Stimulated activated CD4-positive, alpha-beta T cell treated with anti-CD3 and anti-CD28 coated beads, Interleukin-1b, Interleukin-23, amount 100 ng/mL, for 24 hours (primary cell): ENCODE results near the gene PTPRG.

Experiments used
- DNase-seq, 4 experiments: peaks; one replicate each; pipeline ENCODE4 v3.0.0-alpha.2; 2020; ENCODE audit warnings: low read depth in 4 of 4, low spot score in 1 of 4

PTPRG gene

DNA sequence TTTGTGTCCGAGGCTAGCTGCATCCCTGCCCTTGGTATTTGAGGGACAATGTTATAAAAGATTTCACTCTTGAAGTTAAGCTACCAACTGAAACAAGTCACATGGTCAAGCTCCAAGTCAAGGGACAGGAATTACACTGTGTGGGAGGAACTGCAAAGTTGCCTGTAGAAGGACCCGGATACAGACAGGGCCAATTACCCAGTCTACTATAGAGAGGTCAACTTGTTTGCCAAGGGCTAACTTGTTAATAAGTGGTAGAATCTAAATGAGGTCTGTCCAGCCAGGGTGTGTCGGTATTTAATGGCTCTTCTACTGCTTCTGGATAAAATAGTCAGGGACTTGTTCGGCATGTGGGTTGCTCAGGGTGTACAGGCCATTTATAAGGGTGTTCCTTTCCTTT lies 55.7 kb downstream of the PTPRG start:
- DNase-seq = no peak

- DNase-seq = no peak
These were observed 56.3 kb downstream of the PTPRG start for GRCh38 chr3:61617651-61618050.

GRCh38 chr3:61618231-61618630 lies 56.9 kb downstream of the PTPRG start:
- no peak for DNase-seq

GRCh38 chr3:61618871-61619270 lies 57.5 kb downstream of the PTPRG start:
- DNase-seq = no peak

DNA sequence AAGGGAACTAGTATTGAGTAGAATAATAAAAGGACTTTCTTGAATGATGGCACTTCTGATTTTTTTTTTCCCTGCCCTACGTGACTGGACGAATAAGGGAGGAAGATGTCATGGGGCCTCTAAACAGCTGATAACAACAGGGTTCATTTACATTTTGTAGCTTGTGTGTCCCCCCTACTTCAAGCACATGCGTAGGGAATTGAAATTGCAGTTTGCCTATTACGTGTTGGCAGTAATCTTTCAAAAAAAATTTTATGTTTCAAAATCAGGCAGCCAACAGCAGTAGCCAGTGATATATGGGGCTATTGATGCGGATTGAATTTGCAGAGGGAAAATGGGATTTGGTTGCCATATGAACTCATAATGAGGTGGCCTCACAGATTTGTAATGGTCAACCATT lies 58.7 kb downstream of the PTPRG start:
- DNase-seq = no peak

GRCh38 chr3:61624300-61624699 lies 62.9 kb downstream of the PTPRG start:
- no peak for DNase-seq

DNA sequence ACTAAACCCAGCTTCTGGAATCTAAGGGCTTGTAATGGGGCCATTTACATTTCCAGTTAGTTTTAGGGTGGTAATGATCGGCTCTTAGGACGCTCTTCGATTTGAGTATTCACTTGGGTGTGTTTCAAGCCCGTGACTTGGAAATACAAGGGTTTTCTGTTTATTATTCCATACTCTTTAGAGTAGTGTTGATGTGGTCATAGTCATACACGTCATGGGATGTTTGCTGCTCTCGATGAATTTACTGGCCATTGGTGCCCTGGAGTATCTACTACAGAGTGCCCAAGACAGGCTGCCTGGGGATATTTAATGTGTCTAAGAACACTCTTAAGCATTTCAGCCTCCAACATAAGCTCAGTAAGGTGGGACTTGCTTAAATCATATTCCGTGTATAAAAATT lies 64.1 kb downstream of the PTPRG start:
- DNase-seq = no peak

DNA sequence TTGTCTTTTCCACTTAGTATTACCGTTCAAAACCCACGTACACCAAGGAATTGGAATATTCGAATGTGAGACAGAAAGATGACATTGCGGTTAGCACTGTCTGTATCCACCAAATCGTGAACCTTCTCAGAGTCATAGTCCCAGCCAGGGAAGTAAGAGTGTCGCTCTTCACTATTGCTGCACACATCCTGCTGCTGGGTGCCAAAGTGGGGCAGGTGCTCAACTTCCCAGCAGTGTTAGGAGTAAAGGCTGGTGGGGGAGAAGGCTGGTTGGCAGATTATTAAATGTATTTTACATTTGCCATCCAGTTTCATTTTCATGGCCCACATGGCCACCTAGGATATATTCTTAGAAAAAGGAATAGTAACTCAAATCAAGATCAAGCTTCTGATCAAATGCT lies 65.1 kb downstream of the PTPRG start:
- no peak for DNase-seq

GRCh38 chr3:61627768-61628185 lies 66.4 kb downstream of the PTPRG start:
- no peak for DNase-seq

- DNase-seq = no peak
These were observed 67.3 kb downstream of the PTPRG start for GRCh38 chr3:61628636-61629035.

DNA sequence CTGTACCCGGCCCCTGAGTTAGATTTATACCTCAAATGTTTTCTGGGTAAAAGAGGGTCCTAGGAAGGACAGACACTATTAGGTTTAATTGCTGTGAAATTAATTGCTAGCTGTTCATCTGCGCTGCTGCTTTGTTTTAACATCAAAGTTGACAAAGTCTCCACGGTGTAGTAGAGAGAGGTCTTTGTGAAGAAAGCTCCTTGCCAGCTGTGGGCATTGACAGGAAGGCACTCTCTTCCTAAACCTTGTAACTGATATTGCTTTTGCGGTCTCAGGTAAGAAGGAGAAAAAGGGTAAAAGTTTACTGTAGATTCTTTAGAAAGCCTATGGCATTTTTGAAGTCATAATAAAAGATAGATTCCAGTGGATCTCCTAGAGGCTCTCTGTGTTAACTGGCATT lies 68.1 kb downstream of the PTPRG start:
- DNase-seq = no peak

DNA sequence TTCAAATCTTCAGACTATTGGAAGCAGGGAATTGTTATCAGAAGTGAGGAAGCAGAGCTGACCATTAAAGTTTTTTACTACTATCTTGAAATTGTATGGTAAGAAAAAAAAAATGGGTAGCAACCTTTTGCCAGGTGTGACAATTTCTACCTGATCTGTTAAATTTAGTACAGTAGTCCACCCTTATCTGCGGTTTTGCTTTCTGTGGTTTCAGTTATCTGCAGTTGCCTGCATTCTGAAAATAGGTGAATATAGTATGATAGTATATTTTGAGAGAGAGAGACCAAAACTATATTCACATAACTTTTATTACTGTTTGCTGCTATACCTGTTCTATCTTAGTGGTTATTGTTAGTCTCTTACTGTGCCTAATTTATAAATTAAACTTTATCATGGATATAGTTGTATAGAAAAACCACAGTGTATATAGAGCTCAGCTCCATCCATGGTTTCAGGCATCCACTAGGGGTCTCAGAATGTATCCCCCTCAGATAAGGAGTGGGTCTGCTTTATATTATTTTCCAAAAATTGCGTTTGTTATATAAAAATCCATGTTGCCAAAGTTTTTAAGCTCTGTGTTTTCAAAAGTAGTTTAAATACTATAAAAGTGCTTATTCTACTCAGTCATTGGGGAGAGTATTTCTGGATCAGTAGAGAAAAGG lies 69.9 kb downstream of the PTPRG start:
- DNase-seq = no peak

DNA sequence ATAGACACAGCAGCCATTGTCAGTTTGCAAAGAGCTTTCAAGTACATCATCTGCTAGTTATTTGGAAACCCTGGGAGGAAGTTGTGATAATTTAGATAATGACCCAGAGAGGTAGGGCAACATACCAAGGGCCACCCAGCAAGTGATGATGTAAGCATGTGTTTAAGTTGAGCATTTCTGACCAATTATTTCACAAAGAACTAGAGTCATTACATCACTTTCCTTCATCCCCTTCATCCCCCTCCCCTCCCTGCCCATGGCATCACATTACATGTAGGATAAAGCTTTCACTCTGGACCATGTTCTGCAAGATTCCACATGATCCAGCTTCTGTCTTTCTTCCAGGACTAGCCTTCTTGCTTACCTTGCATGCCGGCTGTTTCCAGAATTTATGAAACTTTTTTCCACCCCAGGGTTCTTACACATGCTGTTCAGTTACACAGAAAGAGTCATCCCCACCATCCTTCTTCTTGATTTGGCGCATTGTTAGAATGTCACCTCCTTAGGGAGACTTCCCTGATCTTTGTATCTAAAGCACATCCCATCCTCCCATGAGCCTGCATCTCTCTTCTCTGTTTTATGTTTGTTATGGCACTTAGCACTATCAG lies 71.3 kb downstream of the PTPRG start:
- no peak for DNase-seq

- DNase-seq = no peak
These were observed 73.3 kb downstream of the PTPRG start for GRCh38 chr3:61634678-61635077.

DNA sequence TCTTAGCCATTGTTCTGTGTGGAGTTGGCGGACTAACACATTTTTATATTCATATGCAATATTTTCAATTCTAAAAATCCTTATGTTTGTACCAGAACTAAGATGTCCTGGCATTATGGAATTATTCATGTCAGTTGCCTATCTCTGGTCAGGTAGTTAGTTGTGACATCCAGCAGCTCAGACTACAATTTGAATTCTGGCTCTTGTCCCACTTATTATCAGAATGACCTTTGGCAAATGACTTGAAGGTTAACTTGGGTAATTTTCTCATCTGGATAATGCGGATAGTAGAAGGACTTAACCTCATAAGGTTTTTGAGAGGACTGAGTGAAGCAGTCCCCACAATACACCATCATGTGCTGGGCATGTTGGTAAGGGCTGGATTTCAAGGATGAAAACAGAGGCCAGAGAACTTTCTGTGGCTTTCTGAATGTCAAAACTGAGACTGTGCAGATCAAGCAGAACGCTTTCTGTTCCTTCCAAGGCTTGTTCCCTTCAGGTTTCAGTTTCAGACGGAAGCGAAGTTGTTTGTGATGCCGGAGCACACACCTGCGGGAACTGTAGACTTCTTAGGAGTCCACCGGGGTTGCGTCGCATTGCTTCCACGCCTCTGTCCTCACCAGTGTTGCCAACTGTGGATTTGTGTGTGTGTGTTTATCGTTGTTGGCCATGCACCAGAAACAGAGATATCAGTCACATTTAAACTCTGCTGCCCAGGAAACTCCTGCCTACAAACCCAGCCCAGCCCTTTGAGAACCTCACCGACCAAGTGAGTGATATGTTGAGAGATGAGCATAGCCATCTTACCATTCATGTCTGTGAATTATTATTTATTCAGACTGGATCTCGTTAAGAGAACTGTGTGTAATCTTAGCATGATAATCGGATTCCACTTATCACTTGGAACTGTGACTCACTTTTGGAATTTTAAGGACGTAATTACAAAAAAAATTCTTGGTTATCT lies 76.0 kb downstream of the PTPRG start:
- DNase-seq = no peak

DNA sequence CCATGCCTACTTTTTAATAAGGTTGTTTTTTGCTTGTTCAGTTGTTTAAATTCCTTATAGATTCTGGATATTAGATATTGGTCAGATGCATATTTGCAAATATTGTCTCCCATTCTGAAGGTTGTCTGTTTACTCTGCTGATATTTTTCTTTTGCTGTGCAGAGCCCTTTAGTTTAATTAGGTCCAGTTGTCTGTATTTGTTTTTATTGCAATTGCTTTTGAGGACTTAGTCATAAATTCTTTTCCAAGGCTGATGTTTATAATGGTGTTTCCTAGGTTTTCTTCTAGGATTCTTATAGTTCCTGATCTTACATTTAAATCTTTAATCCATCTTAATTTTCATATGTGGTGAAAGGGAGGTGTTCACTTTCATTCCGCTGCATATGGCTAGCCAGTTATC lies 77.4 kb downstream of the PTPRG start:
- no peak for DNase-seq

- DNase-seq = no peak
These were observed 78.6 kb downstream of the PTPRG start for GRCh38 chr3:61639991-61640390.

DNA sequence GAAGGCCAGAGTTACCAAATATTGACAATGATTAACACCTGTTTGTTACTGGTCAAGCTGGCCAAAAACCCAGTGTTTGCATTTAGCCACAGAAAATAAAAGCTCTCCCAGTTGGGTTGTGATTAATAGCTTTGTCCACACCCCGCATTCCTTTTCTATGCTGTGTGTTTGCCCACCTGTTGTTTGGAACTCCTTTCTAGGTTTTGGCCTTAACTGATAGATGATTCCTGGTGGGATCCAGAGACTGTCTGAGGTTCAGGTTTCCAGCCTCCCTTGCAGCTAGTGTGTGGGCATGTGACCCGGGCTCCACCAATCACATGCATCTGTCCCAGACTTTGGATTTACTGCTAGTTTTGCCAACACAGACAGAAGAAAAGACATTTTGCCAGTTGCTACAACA lies 83.8 kb downstream of the PTPRG start:
- DNase-seq = no peak

DNA sequence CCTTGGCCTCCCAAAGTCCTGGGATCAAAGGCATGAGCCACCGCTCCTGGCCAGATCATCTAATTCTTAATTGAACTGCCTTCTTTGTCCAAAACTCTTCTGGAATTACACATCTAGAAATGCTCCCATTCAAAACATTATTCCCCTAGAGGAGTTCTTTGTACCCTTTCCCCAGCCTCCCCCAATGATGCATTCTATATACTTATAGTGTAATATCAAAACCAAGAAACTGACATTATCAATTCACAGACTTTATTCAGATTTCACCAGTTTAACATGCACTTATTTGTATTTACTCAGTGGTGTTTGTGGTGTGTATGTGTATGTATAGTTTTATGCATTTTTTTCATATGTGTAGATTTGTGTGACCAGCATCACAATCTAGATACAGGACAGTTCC lies 85.0 kb downstream of the PTPRG start:
- no peak for DNase-seq

DNA sequence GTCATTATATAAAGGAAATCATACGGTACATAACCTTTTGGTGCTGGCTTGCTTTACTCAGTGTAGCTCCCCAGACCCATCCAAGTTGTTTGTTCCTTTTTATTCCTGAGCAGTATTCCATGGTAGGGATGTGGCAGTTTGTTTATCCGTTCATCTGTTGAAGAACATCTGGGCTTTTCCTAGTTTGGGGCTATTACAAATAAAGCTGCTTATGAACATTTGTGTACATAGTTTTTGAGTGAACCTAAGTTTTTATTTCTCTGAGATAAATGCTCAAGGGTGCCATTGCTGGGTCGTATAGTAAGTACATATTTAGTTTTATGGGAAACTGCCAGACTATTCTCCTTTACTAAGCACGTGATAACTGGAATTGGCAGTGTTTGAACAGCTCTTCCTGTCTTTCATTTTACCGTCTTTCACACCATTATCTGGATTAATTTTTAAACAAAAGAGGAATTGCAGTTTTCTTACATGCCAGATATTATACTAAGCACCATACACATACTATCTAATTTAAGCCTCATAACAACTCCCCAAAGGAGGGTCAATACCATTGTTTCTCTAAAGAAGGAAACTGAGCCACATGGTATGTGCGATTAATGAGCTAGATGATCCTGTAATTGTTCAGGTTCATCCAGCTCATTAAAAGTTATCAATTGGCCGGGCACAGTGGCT lies 85.6 kb downstream of the PTPRG start:
- no peak for DNase-seq

DNA sequence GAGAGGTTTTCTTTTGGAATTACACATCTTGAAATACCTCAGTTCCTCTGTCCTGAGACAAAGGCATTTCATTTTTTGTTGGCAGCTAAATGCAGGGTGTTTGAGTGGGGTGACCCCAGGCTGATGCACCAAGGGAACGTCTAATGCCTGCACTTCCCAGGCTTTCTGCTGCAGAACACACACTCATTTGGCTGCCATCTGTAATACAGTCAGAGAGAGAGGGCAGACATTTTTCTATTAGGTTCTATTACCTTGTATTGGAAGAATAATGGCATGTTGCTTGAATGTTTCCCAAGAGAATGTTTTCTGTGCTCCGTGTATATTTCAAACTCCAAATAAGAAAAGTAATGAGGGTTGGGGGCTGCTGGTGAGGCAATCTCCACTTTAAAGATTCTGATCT lies 87.1 kb downstream of the PTPRG start:
- no peak for DNase-seq
